BLaER1 (cell line): ENCODE results near the gene ADGRA1.
"Not testable (repeated sequence)": the region's sequence is repeated elsewhere in the genome, so short reads cannot be mapped to it uniquely, and the experiment has no call there.

Source experiments
- H3K27ac ChIP-seq: shearing (Covaris generic); formaldehyde crosslinking; 2 replicates; pipeline ENCODE4 v1.8.1; 2022
- H3K27me3 ChIP-seq: shearing (Covaris generic); formaldehyde crosslinking; 2 replicates; pipeline ENCODE4 v1.8.1; 2022
- H3K36me3 ChIP-seq: shearing (Covaris generic); formaldehyde crosslinking; 2 replicates; pipeline ENCODE4 v1.8.1; 2022
- H3K4me1 ChIP-seq: shearing (Covaris generic); formaldehyde crosslinking; 2 replicates; pipeline ENCODE4 v1.8.1; 2022
- H3K4me2 ChIP-seq: shearing (Covaris generic); formaldehyde crosslinking; 2 replicates; pipeline ENCODE4 v1.8.1; 2022
- H3K4me3 ChIP-seq: shearing (Covaris generic); formaldehyde crosslinking; 2 replicates; pipeline ENCODE4 v1.8.1; 2022
- H3K9ac ChIP-seq: shearing (Covaris generic); formaldehyde crosslinking; 2 replicates; pipeline ENCODE4 v1.8.1; 2022
- H3K9me3 ChIP-seq: shearing (Covaris generic); formaldehyde crosslinking; 2 replicates; pipeline ENCODE4 v1.8.1; 2022
- H4K20me1 ChIP-seq: shearing (Covaris generic); formaldehyde crosslinking; 2 replicates; pipeline ENCODE4 v1.8.1; 2022
- Cebpa-rat ChIP-seq: shearing (Covaris generic); IDR thresholded peaks from 2 replicates; pipeline ENCODE4 v1.8.1; 2022

Gene ADGRA1

DNA sequence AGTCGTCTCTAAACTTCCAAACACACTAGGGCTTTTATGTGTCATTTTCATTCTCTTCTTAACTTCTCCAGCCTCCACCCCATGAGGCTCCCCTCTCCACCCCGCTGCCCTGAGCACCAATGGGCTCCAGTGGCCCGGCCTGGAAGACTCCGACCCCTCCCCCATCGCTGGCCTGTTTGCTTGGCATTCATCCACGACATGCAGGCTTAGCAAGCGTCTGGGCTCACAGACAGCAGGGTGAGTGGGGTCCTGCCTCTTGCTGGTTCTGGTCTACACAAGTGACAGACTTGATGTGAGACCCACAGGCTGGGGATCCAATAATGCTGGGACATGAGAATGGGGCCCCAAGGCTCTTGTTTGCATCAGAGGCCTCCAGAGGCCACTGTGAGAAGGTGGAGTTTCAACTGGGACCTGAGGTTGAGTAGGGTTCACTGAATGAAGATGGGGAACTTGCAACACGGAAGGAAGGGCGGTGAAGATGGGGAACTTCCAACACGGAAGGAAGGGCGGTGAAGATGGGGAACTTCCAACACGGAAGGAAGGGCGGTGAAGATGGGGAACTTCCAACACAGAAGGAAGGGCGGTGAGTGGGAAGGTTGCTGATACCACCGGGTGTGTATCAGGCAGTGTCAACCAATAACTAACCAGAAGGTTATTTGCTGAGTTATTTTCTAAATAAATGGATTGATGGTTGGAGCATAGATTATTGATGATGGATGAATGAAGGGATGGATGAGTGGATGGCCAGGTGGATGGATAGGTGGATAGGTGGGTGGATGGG is 86.3 kb downstream of the ADGRA1 start:
- Histone ChIP-seq H4K20me1 (no peaks in the 10 kb centered on the region), H3K9ac (no peak overlapping the region), H3K4me2 (peak overlapping the region; percentile 9), H3K36me3 (no peaks in the 10 kb centered on the region), H3K4me1 (peaks cover 54% of the 10 kb centered on the region), H3K27ac (no peak overlapping the region), H3K4me3 (no peak overlapping the region), H3K27me3 (peaks cover 13% of the 10 kb centered on the region), H3K9me3 (no peaks in the 10 kb centered on the region)
- TF ChIP-seq Cebpa-rat, result no peak

DNA sequence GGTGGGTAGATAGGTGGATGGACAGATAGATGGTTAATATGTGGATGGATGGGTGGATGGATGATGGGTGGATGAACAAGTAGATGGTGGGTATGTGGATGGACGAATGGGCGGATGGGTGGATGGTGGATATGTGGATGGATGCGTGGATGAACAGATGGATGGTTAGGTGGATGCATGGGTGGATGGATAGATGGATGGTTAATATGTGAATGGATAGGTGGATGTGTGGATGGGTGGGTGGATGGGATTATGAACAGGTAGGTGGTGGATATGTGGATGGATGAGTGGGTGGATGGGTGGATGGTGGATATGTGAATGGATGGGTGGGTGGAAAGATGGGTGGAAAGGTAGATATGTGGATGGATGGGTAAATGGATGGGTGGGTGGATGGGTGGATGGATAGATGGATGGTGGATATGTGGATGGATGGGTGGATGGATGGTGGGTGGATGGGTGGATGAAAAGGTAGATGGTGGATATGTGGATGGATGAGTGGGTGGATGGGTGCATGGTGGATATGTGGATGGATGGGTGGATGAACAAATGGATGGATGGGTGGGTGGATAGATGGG is 87.1 kb downstream of the ADGRA1 start:
- H3K9ac ChIP-seq, result no peak overlapping the region
- no peak overlapping the region for H3K4me3 ChIP-seq
- peaks cover 54% of the 10 kb centered on the region for H3K4me1 ChIP-seq
- no peak overlapping the region for H3K27ac ChIP-seq
- no peak overlapping the region for H3K4me2 ChIP-seq
- H3K9me3 ChIP-seq, result no peaks in the 10 kb centered on the region
- H3K27me3 ChIP-seq, result peaks cover 19% of the 10 kb centered on the region
- no peaks in the 10 kb centered on the region for H3K36me3 ChIP-seq
- no peak for TF ChIP-seq Cebpa-rat
- H4K20me1 ChIP-seq, result 0 out of 2 replicates have a peak, but pooled peaks cover 2% of the 10 kb centered on the region

- peaks cover 21% of the 10 kb centered on the region for H3K27me3 ChIP-seq
- H3K9me3 ChIP-seq, H3K4me2 ChIP-seq, H3K27ac ChIP-seq, H3K36me3 ChIP-seq, H3K9ac ChIP-seq, H3K4me3 ChIP-seq: not testable (repeated sequence)
- peaks cover 56% of the 10 kb centered on the region for H3K4me1 ChIP-seq
- 0 out of 2 replicates have a peak, but pooled peaks cover 10% of the 10 kb centered on the region for H4K20me1 ChIP-seq
These were observed 87.9 kb downstream of the ADGRA1 start for GRCh38 chr10:133175624-133176023.

DNA sequence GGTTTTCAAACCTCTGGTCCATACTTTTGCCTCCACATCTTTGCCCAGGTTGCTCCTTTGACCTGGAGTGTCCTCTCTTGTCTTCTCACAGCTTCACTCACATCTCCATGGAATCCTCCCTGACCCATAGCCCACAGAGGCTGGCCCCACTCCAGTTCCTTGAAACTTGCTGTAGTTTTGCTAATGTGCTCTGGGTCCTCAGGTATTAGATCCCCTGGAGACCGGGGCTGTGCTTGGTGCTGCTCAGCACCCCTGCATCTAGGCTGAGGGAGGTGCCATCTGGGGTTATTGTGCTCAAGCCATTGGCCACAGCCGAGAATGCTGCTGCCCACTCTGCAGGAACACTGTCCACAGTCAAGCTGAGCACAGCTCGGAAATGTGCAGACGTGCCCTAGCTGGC is 88.8 kb downstream of the ADGRA1 start:
- Histone ChIP-seq H3K4me1 (peaks cover 62% of the 10 kb centered on the region), H3K9ac (no peak overlapping the region), H3K4me2 (no peak overlapping the region), H4K20me1 (0 out of 2 replicates have a peak, but pooled peaks cover 11% of the 10 kb centered on the region), H3K36me3 (no peaks in the 10 kb centered on the region), H3K9me3 (no peaks in the 10 kb centered on the region), H3K27me3 (peaks cover 23% of the 10 kb centered on the region), H3K27ac (no peak overlapping the region), H3K4me3 (no peak overlapping the region)
- TF ChIP-seq Cebpa-rat, result no peak

DNA sequence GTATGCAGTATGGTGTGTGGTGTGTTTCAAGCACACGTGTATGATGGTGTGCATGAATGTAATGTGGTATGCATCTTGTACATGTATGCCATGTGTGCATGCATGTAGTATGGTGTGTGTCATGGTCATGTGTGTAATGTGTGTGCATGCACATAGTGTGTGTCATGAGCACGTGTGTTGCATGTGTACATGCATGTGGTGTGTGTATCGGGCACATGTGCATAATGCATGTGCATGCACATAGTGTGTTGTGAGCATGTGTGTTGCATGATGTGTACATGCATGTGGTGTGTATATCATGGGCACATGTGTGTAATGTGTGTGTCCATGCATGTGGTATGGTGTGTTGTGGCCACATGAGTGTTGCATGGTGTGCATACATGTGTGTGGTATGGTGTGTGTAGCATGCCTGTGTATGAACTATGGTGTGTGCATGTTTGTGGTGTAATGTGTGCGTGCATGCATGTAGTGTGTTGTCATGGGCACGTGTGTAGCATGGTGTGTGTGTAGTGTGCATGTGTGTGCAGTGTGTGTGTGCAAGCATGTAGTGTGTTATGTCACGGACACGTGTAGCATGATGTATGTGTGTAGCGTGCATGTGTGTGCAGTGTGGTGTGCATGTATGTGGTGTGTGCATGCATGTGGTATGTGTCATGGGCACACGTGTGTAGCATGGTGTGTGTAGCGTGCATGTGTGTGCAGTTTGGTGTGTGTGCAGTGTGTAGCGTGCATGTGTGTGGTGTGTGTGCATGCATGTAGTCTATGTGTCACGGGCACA is 89.8 kb downstream of the ADGRA1 start:
- Histone ChIP-seq H3K27me3 (peaks cover 28% of the 10 kb centered on the region), H3K27ac (no peak overlapping the region), H3K9me3 (no peaks in the 10 kb centered on the region), H3K4me1 (peaks cover 70% of the 10 kb centered on the region), H3K9ac (no peak overlapping the region), H3K4me2 (peak overlapping the region; percentile 80), H4K20me1 (0 out of 2 replicates have a peak, but pooled peaks cover 11% of the 10 kb centered on the region), H3K4me3 (no peak overlapping the region), H3K36me3 (no peaks in the 10 kb centered on the region)
- no peak for TF ChIP-seq Cebpa-rat

- H3K4me3 ChIP-seq, result no peak overlapping the region
- H3K27me3 ChIP-seq, result peaks cover 37% of the 10 kb centered on the region
- no peaks in the 10 kb centered on the region for H3K9me3 ChIP-seq
- no peak overlapping the region for H3K9ac ChIP-seq
- no peak overlapping the region for H3K27ac ChIP-seq
- no peaks in the 10 kb centered on the region for H3K36me3 ChIP-seq
- H4K20me1 ChIP-seq, result peaks cover 21% of the 10 kb centered on the region; the same call in 1 of the 2 replicates
- H3K4me2 ChIP-seq, result peak overlapping the region; percentile 80
- TF ChIP-seq Cebpa-rat, result no peak
- H3K4me1 ChIP-seq, result peaks cover 70% of the 10 kb centered on the region
These were observed 90.8 kb downstream of the ADGRA1 start for GRCh38 chr10:133178357-133179127.

GRCh38 chr10:133179128-133179520 is 91.4 kb downstream of the ADGRA1 start:
- Histone ChIP-seq H3K9me3 (no peaks in the 10 kb centered on the region), H4K20me1 (peaks cover 24% of the 10 kb centered on the region; the same call in 1 of the 2 replicates), H3K27ac (no peak overlapping the region), H3K4me3 (no peak overlapping the region), H3K27me3 (peaks cover 37% of the 10 kb centered on the region), H3K9ac (no peak overlapping the region), H3K36me3 (no peaks in the 10 kb centered on the region), H3K4me2 (peak overlapping the region; percentile 80), H3K4me1 (peaks cover 70% of the 10 kb centered on the region)
- no peak for TF ChIP-seq Cebpa-rat

- H3K9me3 ChIP-seq, result no peaks in the 10 kb centered on the region
- H4K20me1 ChIP-seq, result peaks cover 26% of the 10 kb centered on the region; the same call in 1 of the 2 replicates
These were observed 91.9 kb downstream of the ADGRA1 start for GRCh38 chr10:133179651-133180050.

More at GRCh38 chr10:133179651-133180050, 91.9 kb downstream of the ADGRA1 start:
- Histone ChIP-seq H3K9ac (no peak overlapping the region), H3K27me3 (peaks cover 37% of the 10 kb centered on the region), H3K4me1 (peaks cover 75% of the 10 kb centered on the region), H3K27ac (no peak overlapping the region), H3K4me2 (peak overlapping the region; percentile 80), H3K4me3 (no peak overlapping the region), H3K36me3 (no peaks in the 10 kb centered on the region)
- TF ChIP-seq Cebpa-rat, result no peak
